ENCODE results near the gene MX2. TPM values are rescaled to one million over a fixed set of nuclear protein-coding genes. Genes with fewer than 3 reads are reported as not detected.

Gene MX2
- total and polyA plus RNA-seq, 9 of the 15 experiments (the other 6 are each of a cell fraction or from before 2014, with no cell fraction given), result 0.10 to 0.95 (median 0.47) TPM; not detected in 1

DNA sequence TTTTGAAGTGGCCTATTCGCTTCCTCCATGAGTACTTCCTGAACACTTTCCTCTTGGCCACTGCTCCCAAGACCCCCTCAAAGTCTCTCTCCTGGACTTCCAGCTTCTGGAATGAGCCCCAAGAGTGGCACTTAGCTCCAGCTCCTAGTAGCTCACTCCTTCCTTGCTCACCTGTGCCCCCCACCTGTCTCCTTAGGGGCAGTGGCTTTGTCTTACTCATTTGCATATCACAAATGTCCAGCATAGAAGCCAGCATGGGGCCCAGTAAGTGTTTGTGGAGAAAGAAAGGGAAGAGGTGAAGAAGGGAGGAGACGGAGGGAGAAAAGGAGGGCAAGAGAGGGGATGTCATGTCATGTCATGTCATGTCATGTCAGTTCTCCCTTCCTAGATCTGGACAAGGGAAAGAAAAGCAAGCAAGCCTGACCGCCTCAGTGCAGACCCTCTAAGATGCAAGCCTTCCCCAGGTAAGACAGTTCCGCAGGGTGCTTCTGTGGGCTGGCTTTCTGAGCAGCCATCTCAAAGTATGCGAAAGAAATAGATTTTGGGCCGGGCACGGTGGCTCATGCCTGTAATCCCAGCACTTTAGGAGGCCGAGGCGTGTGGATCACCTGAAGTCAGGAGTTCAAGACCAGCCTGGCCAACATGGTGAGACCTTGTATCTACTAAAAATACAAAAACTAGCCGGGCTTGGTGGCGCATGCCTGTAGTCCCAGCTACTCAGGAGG lies 57.3 kb downstream of the MX2 start:
- ChIA-PET CTCF (ENCODE audit: low intra/inter-chr PET ratio) (no interaction called here), POLR2A (no interaction called here)
- WGBS (ENCODE audit: insufficient coverage, low coverage, missing lambda C conversion rate), result 9% methylated on average over 11 of the region's 11 CpGs
- no peaks in the 10 kb centered on the region for H3K9me3 ChIP-seq (replicated peaks; ENCODE audit: control insufficient read depth, insufficient read depth, low read depth, low read length)
- no peaks in the 10 kb centered on the region for H3K79me2 ChIP-seq (ENCODE audit: control insufficient read depth, insufficient read depth, low read length)
- H3K27me3 ChIP-seq (ENCODE audit: control insufficient read depth in 2 of 2, insufficient read depth in 2 of 2, low read length in 2 of 2), result peaks cover 0 to 14% of the 10 kb centered on the region in 2 experiments; a peak in 1 of 5 replicates
- TF ChIP-seq, protein P1, sequence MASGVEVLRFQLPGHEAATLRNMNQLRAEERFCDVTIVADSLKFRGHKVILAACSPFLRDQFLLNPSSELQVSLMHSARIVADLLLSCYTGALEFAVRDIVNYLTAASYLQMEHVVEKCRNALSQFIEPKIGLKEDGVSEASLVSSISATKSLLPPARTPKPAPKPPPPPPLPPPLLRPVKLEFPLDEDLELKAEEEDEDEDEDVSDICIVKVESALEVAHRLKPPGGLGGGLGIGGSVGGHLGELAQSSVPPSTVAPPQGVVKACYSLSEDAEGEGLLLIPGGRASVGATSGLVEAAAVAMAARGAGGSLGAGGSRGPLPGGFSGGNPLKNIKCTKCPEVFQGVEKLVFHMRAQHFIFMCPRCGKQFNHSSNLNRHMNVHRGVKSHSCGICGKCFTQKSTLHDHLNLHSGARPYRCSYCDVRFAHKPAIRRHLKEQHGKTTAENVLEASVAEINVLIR (CRISPR knock-in tag; IDR thresholded peaks at IDR 0.05), result no peak
- TF ChIP-seq, protein P2, sequence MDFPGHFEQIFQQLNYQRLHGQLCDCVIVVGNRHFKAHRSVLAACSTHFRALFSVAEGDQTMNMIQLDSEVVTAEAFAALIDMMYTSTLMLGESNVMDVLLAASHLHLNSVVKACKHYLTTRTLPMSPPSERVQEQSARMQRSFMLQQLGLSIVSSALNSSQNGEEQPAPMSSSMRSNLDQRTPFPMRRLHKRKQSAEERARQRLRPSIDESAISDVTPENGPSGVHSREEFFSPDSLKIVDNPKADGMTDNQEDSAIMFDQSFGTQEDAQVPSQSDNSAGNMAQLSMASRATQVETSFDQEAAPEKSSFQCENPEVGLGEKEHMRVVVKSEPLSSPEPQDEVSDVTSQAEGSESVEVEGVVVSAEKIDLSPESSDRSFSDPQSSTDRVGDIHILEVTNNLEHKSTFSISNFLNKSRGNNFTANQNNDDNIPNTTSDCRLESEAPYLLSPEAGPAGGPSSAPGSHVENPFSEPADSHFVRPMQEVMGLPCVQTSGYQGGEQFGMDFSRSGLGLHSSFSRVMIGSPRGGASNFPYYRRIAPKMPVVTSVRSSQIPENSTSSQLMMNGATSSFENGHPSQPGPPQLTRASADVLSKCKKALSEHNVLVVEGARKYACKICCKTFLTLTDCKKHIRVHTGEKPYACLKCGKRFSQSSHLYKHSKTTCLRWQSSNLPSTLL (IDR thresholded peaks at IDR 0.05), result no peak
- TF ChIP-seq CCNT2 (IDR thresholded peaks at IDR 0.05; ENCODE audit: borderline replicate concordance, extremely low read depth, insufficient read length, low read depth, low read length) (no peak), ZNF75A (CRISPR knock-in tag; IDR thresholded peaks at IDR 0.05) (no peak), ZZZ3 (IDR thresholded peaks at IDR 0.05) (no peak)
- TF ChIP-seq, protein P3, sequence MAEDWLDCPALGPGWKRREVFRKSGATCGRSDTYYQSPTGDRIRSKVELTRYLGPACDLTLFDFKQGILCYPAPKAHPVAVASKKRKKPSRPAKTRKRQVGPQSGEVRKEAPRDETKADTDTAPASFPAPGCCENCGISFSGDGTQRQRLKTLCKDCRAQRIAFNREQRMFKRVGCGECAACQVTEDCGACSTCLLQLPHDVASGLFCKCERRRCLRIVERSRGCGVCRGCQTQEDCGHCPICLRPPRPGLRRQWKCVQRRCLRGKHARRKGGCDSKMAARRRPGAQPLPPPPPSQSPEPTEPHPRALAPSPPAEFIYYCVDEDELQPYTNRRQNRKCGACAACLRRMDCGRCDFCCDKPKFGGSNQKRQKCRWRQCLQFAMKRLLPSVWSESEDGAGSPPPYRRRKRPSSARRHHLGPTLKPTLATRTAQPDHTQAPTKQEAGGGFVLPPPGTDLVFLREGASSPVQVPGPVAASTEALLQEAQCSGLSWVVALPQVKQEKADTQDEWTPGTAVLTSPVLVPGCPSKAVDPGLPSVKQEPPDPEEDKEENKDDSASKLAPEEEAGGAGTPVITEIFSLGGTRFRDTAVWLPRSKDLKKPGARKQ (CRISPR knock-in tag; IDR thresholded peaks at IDR 0.05), result no peak
- ATAC-seq (no peak), DNase-seq (ENCODE audit: extremely low read depth in 1 of 4, low spot score in 3 of 4) (no peak), FAIRE-seq (no peak)
- no peak overlapping the region for H3K4me3 ChIP-seq
- intact Hi-C loops (cut with micrococcal nuclease) (no loop called here), in situ Hi-C loops (cut with MboI) (no loop called here)
- no peaks in the 10 kb centered on the region for H3K36me3 ChIP-seq (ENCODE audit: control insufficient read depth, insufficient read depth, low read length)
- H3K4me1 ChIP-seq (replicated peaks in 1 of 2; ENCODE audit: control insufficient read depth in 2 of 2, insufficient read depth in 2 of 2, low read length in 2 of 2), result peaks cover 0 to 10% of the 10 kb centered on the region in 2 experiments; a peak in 2 of 5 replicates
- no peak overlapping the region for H3K9ac ChIP-seq (ENCODE audit: insufficient read depth in 1 of 2, low read depth in 2 of 2, low read length in 2 of 2)
- no peak overlapping the region for H3K27ac ChIP-seq (ENCODE audit: extremely low read depth, low read depth, low read length)
- H3K9me1 ChIP-seq (ENCODE audit: control insufficient read depth, insufficient read depth, low read length), result no peaks in the 10 kb centered on the region
- H3K4me2 ChIP-seq (ENCODE audit: insufficient read depth, low read length), result no peak overlapping the region
- H2AFZ ChIP-seq (ENCODE audit: low read depth, low read length), result no peak overlapping the region
- H4K20me1 ChIP-seq (replicated peaks; ENCODE audit: control insufficient read depth, insufficient read depth, low read length), result no peaks in the 10 kb centered on the region; the same call in 1 of the 2 replicates
- BruUV-seq (replicated peaks), result no TSS peak

Measured in K562 (cell line).